Measurements from ENCODE around the gene CHCHD1.

DNA sequence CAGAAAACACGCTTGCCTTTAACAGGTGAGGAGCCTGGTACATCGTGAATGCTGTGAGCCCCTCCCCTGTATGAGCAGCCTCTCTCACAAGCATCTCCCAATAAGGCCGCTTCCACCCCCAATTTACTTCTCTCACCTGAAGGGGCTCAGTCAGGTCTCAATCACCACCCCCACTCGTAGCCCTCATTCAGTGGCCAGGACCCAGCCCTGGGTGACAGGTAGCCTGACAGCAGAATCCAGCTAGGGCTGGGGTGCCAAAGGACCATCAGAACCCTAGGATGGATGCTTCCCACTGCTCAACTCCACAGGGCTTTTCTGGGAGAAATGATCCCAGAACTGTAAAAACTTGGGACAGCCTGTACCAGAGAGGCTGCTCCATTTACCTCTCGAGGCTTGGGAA lies 36.0 kb downstream of the CHCHD1 start:
- TF ChIP-seq, protein P1, sequence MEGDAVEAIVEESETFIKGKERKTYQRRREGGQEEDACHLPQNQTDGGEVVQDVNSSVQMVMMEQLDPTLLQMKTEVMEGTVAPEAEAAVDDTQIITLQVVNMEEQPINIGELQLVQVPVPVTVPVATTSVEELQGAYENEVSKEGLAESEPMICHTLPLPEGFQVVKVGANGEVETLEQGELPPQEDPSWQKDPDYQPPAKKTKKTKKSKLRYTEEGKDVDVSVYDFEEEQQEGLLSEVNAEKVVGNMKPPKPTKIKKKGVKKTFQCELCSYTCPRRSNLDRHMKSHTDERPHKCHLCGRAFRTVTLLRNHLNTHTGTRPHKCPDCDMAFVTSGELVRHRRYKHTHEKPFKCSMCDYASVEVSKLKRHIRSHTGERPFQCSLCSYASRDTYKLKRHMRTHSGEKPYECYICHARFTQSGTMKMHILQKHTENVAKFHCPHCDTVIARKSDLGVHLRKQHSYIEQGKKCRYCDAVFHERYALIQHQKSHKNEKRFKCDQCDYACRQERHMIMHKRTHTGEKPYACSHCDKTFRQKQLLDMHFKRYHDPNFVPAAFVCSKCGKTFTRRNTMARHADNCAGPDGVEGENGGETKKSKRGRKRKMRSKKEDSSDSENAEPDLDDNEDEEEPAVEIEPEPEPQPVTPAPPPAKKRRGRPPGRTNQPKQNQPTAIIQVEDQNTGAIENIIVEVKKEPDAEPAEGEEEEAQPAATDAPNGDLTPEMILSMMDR (conservative IDR thresholded peaks at IDR 0.05) = no peak
- no peak for TF ChIP-seq EZH2 (IDR thresholded peaks at IDR 0.05; ENCODE audit: low read depth)
